ENCODE results near the gene SLC38A3. TPM values are rescaled to one million over a fixed set of nuclear protein-coding genes. Genes with fewer than 3 reads are reported as not detected.
A peak's percentile ranks its signal among the peaks of the same experiment; 100 is the strongest.

The SLC38A3 gene
- total and polyA plus RNA-seq, 9 of the 15 experiments (the other 6 are each of a cell fraction or from before 2014, with no cell fraction given): 0.09 to 0.38 (median 0.16) TPM; not detected in 6

DNA sequence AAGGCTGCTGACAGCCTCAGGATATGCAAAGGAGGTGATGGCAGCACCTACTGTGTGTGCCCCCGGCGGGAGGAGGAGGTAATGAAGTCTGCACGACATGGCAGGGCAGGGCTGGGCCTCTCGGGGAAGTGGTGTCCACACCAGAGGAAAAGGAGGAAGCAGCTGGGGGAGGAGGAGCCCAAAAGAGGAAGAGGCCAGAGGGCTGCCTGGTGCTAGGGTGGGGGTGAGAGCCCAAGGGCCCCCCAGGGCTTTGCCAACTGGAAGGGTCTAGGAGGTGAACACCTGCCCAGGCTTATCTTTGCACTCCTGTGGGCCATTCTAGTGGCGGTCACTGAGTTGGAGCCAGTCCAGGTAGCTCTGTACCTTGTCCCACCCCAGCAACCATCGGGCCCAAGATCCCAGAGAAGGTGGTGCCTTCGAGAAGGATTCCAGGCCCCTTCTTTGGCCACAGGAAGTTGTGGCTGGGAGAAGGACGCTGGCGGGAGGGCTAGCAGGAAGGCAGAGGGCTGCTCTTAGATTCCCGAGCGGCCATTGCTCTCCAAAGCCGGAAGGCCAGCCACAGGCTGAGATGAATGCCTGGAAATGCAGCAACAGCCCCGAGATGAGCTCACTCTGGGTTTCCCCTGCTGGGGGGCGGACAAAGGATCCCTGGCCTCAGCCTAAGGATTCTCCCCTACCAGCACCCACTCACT lies 37.9 kb downstream of the SLC38A3 start (continued):
- TF ChIP-seq, protein P1, sequence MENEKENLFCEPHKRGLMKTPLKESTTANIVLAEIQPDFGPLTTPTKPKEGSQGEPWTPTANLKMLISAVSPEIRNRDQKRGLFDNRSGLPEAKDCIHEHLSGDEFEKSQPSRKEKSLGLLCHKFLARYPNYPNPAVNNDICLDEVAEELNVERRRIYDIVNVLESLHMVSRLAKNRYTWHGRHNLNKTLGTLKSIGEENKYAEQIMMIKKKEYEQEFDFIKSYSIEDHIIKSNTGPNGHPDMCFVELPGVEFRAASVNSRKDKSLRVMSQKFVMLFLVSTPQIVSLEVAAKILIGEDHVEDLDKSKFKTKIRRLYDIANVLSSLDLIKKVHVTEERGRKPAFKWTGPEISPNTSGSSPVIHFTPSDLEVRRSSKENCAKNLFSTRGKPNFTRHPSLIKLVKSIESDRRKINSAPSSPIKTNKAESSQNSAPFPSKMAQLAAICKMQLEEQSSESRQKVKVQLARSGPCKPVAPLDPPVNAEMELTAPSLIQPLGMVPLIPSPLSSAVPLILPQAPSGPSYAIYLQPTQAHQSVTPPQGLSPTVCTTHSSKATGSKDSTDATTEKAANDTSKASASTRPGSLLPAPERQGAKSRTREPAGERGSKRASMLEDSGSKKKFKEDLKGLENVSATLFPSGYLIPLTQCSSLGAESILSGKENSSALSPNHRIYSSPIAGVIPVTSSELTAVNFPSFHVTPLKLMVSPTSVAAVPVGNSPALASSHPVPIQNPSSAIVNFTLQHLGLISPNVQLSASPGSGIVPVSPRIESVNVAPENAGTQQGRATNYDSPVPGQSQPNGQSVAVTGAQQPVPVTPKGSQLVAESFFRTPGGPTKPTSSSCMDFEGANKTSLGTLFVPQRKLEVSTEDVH (IDR thresholded peaks at IDR 0.05; ENCODE audit: low read depth, partially characterized antibody): no peak
- TF ChIP-seq, protein P2, sequence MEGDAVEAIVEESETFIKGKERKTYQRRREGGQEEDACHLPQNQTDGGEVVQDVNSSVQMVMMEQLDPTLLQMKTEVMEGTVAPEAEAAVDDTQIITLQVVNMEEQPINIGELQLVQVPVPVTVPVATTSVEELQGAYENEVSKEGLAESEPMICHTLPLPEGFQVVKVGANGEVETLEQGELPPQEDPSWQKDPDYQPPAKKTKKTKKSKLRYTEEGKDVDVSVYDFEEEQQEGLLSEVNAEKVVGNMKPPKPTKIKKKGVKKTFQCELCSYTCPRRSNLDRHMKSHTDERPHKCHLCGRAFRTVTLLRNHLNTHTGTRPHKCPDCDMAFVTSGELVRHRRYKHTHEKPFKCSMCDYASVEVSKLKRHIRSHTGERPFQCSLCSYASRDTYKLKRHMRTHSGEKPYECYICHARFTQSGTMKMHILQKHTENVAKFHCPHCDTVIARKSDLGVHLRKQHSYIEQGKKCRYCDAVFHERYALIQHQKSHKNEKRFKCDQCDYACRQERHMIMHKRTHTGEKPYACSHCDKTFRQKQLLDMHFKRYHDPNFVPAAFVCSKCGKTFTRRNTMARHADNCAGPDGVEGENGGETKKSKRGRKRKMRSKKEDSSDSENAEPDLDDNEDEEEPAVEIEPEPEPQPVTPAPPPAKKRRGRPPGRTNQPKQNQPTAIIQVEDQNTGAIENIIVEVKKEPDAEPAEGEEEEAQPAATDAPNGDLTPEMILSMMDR (IDR thresholded peaks at IDR 0.05 in 2 of 3, conservative IDR thresholded peaks at IDR 0.05 in 1 of 3; ENCODE audit: insufficient read depth in 2 of 3, low read depth in 1 of 3, low read length in 3 of 3): 0 out of 6 replicates have a peak, but pooled peaks of 1 of the 3 experiments have one; percentile 10
- TF ChIP-seq SMARCE1 (IDR thresholded peaks at IDR 0.05): peak; percentile 56; the same call in 1 of the 2 replicates

DNA sequence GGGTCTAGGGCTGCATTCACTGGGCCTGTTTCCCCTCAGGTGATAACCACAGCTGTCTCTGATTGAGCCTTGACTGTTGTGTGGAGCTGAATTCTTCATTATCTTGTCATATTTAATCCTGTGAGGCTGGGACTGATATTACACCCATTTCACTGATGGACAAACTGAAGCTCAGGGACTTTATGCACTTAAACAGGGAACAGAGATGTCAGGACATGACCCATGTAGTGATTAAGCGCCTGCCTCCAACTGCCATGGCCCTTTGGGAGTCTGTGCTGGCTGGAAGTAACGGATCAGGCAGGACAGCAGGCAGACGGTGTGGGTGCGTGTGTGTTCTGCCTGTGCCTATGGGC lies 38.4 kb downstream of the SLC38A3 start:
- POLR2A ChIA-PET: interaction anchor here (1.1 kb wide), 2 partner anchors 28 to 457 kb away, joined by 3 to 4 read pairs; partner anchors contain the start of gene IP6K1
- Histone ChIP-seq H3K4me2 (ENCODE audit: insufficient read depth, low read length) (no peak overlapping the region), H3K79me2 (ENCODE audit: control insufficient read depth, insufficient read depth, low read length) (peaks cover 35% of the 10 kb centered on the region), H3K36me3 (ENCODE audit: control insufficient read depth, insufficient read depth, low read length) (peaks cover 7% of the 10 kb centered on the region; the same call in 1 of the 3 replicates), H2AFZ (ENCODE audit: low read depth, low read length) (no peak overlapping the region), H3K4me1 (replicated peaks in 1 of 2; ENCODE audit: control insufficient read depth in 2 of 2, insufficient read depth in 2 of 2, low read length in 2 of 2) (peaks cover 42 to 55% of the 10 kb centered on the region in 2 experiments), H3K4me3 (no peak overlapping the region), H3K9me1 (ENCODE audit: control insufficient read depth, insufficient read depth, low read length) (no peaks in the 10 kb centered on the region), H4K20me1 (replicated peaks; ENCODE audit: control insufficient read depth, insufficient read depth, low read length) (no peaks in the 10 kb centered on the region), H3K27me3 (ENCODE audit: control insufficient read depth in 2 of 2, insufficient read depth in 2 of 2, low read length in 2 of 2) (no peaks in the 10 kb centered on the region), H3K9me3 (replicated peaks; ENCODE audit: control insufficient read depth, insufficient read depth, low read depth, low read length) (no peaks in the 10 kb centered on the region), H3K27ac (ENCODE audit: extremely low read depth, low read depth, low read length) (peak overlapping the region; percentile 56; the same call in 2 of the 3 replicates), H3K9ac (ENCODE audit: insufficient read depth in 1 of 2, low read depth in 2 of 2, low read length in 2 of 2) (no peak overlapping the region)
- CTCF ChIA-PET (ENCODE audit: low intra/inter-chr PET ratio): no interaction called here
- 100% methylated on average over 3 of the region's 4 CpGs for WGBS (ENCODE audit: insufficient coverage, low coverage, missing lambda C conversion rate)
- DNase-seq (ENCODE audit: extremely low read depth in 1 of 4, low spot score in 3 of 4) (no peak), ATAC-seq (no peak), FAIRE-seq (no peak)
- BruUV-seq (replicated peaks): no TSS peak
- in situ Hi-C loops (cut with MboI) (no loop called here), intact Hi-C loops (cut with micrococcal nuclease) (no loop called here)
- TF ChIP-seq ZBTB26 (CRISPR knock-in tag; IDR thresholded peaks at IDR 0.05): no peak
- TF ChIP-seq, protein P3, sequence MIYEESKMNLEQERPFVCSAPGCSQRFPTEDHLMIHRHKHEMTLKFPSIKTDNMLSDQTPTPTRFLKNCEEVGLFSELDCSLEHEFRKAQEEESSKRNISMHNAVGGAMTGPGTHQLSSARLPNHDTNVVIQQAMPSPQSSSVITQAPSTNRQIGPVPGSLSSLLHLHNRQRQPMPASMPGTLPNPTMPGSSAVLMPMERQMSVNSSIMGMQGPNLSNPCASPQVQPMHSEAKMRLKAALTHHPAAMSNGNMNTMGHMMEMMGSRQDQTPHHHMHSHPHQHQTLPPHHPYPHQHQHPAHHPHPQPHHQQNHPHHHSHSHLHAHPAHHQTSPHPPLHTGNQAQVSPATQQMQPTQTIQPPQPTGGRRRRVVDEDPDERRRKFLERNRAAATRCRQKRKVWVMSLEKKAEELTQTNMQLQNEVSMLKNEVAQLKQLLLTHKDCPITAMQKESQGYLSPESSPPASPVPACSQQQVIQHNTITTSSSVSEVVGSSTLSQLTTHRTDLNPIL (CRISPR knock-in tag; IDR thresholded peaks at IDR 0.05): no peak
- peak in 1 of 2 experiments; percentile 16; a peak in 1 of 4 replicates for TF ChIP-seq KDM1A (IDR thresholded peaks at IDR 0.05)
- no peak for TF ChIP-seq ZNF133 (CRISPR knock-in tag; IDR thresholded peaks at IDR 0.05)
- TF ChIP-seq ADNP (tag; IDR thresholded peaks at IDR 0.05): 0 out of 2 replicates have a peak, but pooled peaks have one; percentile 26
- peak; percentile 74 for TF ChIP-seq BCOR (IDR thresholded peaks at IDR 0.05)
- TF ChIP-seq, protein P4, sequence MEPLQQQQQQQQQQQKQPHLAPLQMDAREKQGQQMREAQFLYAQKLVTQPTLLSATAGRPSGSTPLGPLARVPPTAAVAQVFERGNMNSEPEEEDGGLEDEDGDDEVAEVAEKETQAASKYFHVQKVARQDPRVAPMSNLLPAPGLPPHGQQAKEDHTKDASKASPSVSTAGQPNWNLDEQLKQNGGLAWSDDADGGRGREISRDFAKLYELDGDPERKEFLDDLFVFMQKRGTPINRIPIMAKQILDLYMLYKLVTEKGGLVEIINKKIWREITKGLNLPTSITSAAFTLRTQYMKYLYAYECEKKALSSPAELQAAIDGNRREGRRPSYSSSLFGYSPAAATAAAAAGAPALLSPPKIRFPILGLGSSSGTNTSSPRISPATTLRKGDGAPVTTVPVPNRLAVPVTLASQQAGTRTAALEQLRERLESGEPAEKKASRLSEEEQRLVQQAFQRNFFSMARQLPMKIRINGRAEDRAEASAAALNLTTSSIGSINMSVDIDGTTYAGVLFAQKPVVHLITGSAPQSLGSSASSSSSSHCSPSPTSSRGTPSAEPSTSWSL (CRISPR knock-in tag; IDR thresholded peaks at IDR 0.05; ENCODE audit: borderline replicate concordance): no peak

Measured in K562 (cell line).